CD4-positive, alpha-beta T cell treated with Interleukin-6 at 100 ng/mL for 8 hours (primary cell): ENCODE measurements around the gene MXRA5.
"Not testable (repeated sequence)": the region's sequence is repeated elsewhere in the genome, so short reads cannot be mapped to it uniquely, and the experiment has no call there.

ENCODE experiments used
- DNase-seq: peaks from one replicate; pipeline ENCODE4 v3.0.0-alpha.2; 2020; ENCODE audit warnings: mixed read lengths, low spot score

Gene MXRA5, protein sequence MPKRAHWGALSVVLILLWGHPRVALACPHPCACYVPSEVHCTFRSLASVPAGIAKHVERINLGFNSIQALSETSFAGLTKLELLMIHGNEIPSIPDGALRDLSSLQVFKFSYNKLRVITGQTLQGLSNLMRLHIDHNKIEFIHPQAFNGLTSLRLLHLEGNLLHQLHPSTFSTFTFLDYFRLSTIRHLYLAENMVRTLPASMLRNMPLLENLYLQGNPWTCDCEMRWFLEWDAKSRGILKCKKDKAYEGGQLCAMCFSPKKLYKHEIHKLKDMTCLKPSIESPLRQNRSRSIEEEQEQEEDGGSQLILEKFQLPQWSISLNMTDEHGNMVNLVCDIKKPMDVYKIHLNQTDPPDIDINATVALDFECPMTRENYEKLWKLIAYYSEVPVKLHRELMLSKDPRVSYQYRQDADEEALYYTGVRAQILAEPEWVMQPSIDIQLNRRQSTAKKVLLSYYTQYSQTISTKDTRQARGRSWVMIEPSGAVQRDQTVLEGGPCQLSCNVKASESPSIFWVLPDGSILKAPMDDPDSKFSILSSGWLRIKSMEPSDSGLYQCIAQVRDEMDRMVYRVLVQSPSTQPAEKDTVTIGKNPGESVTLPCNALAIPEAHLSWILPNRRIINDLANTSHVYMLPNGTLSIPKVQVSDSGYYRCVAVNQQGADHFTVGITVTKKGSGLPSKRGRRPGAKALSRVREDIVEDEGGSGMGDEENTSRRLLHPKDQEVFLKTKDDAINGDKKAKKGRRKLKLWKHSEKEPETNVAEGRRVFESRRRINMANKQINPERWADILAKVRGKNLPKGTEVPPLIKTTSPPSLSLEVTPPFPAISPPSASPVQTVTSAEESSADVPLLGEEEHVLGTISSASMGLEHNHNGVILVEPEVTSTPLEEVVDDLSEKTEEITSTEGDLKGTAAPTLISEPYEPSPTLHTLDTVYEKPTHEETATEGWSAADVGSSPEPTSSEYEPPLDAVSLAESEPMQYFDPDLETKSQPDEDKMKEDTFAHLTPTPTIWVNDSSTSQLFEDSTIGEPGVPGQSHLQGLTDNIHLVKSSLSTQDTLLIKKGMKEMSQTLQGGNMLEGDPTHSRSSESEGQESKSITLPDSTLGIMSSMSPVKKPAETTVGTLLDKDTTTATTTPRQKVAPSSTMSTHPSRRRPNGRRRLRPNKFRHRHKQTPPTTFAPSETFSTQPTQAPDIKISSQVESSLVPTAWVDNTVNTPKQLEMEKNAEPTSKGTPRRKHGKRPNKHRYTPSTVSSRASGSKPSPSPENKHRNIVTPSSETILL (N-terminal part only)

DNA sequence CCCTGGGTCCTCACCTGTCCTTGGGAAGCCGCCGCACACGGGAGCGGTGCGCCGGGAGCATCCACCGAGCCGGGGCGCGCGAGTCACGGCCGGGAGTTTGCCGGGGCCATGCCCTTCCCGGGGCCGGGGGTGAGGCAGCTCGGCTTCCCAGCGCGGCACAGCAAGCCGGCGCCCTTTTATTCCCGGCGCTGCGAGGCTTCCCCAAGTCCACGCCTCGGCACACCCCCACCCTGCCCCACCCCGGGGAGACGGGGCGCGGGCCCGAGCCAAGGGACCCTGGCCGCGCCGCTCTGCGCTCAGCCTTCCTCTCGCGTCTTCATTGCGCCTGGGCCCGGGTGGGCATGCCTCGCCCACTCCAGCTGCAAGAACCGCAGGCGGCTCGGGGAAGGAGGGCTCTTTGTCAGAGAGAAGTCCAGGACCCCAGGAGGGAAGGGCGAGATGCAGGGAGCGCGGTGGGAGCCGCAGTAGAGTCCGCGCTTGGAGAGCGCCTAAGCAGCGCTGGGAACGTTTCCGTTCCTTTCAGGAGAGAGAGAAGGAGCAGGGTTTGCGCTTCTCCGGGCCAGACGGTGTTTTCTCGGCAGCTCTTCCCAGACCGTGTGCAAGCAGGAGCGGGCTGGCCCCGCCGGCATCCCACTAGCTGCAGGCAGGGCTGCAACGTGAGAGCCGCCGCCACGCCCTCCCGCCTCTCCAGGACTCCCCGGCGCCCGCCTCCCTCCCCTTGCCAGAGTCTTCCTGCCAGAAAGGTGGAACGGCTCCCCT lies at the start of gene MXRA5:
Gene MXRA5 (minus strand): TSS at position 152 of the 759 bp plus-strand sequence. CDS start 2,819 bp downstream, outside the sequence.
- DNase-seq, result no peak

DNA sequence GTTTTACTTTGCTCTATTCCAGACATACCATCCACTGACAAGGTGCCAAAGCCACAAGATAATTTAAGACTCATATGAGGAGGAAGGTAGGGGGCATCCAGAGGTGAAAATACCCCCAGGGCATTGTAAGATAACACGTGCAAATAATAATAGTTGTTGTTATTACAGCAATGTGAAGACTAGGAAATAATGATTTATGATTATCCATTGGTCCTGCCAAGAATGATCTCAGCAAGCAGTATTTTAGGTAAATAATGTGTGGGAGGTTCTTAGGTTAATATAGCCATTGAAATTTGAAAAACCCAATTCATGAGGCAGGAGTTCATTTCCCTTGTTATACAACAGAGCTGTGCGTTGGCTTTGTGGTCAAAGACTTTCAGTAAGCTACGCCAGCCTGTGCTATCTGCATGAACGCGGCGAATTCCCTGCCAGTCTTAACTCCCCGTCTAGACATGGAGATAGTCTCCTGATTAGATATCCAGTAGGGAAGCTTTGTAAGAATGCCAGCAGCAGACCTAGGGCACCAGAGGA lies 47.2 kb upstream of the MXRA5 start:
- no peak for DNase-seq

- DNase-seq, result no peak
Measured at GRCh38 chrX:3393178-3393577, 46.7 kb upstream of the MXRA5 start.

- no peak for DNase-seq
Measured at GRCh38 chrX:3388457-3388856, 42.0 kb upstream of the MXRA5 start.

- DNase-seq, result no peak
Measured at GRCh38 chrX:3384327-3384726, 37.9 kb upstream of the MXRA5 start.

DNA sequence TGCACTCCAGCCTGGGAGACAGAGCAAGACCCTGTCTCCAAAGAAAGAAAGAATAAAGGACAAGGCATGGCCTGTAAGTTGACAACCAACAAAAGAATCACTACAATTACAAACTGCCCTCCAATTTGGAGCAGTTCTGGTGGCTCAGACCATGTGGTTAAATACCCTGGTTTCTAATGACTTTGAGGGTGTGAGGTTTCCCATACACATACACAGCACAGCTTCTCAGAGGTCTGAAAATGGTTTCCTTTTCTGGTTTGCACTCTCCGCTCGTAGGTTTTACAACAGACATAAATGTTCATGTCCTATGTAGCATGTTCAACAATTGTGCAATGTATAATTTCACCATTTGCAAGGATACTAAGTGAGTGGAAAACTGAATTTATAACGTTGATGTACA lies 34.2 kb upstream of the MXRA5 start:
- no peak for DNase-seq

DNA sequence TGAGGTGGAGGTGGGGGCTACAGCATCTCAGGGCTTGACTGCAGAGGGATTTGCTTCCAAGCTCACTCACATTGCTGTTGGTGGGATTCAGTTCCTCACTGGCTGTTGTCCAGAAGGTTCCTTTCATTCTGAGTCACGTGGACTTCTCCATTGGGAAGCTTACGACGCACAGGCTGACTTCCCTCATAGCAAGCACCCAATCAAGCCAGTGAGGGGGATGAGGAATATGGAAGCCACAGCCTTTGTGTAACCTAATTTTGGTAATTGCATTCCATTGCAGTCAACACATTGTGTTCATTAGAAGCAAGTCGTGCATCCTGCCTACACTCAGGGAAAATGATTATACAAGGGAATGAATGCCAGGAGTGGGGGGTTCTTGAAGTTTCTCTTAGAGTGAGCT lies 32.7 kb upstream of the MXRA5 start:
- DNase-seq, result no peak

DNA sequence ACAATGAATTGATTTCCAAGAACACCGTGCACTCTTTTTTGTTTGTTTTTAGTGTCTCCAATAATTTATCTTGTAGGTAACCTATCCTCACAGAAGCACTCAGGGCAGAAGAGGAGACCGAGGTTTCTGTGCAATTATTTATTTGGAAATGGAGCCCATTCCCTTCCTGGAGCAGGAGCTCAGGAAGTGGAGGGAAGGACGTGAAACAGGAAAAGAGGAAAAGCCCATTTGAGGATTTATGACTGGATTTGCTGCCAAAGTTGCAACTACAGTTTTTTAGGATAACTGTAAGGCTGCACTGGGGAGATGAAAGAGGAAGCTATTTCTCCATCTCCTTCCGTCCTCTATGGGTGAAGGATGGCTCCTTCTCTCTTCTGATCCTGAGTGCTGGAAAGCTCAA lies 31.7 kb upstream of the MXRA5 start:
- no peak for DNase-seq

DNA sequence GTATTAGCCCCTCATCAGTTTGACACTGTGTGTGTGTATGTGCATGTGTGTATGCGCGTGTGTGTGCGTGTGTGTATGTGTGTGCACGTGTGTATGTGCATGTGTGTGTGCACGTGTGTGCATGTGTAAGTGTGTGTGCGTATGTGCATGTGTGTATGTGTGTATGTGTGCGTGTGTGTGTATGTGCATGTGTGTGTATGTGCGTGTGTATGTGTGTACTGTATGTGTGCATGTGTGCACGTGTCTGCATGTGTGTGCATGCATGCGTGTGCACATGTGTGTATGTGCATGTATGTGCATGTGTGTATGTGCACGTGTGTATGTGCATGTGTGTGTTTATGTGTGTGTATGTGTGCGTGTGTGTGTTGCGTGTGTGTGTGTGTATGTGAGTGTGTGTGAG lies 31.1 kb upstream of the MXRA5 start:
- DNase-seq, result no peak

GRCh38 chrX:3375878-3376508 lies 29.5 kb upstream of the MXRA5 start:
- not testable (repeated sequence) for DNase-seq

DNA sequence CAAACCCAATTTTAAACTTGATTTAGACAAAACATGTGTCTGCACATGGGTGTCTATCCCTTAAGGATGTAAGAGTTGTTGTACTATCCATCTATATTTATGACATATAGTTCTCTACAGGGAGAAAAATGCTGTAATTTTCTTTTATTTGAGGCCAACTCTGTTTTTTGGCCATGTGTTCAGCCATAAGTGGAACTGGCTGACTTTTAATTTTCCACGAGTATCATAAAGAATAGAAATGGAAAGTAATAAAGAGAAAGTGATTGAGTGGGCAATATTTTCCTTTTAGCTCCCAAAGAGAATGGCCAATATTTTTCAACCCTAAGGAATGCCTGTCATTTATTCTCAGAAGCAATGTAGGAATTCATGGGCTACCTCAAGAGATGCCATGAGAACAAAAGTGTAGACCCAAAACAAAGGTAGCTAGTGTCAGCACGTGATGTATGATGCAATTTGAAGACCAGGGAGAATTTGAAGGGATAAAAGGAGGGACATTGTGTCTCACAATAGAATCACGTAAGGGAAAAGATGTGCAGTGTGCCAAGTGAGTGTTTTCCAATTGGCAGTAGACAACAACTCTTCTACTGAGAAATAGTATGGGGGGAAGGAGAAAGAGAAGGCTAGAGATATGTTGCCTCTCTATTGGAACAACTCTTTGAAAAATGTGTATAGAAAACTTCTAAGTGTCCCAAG lies 27.8 kb upstream of the MXRA5 start:
- no peak for DNase-seq

- DNase-seq, result no peak
Measured at GRCh38 chrX:3371163-3371562, 24.7 kb upstream of the MXRA5 start.

DNA sequence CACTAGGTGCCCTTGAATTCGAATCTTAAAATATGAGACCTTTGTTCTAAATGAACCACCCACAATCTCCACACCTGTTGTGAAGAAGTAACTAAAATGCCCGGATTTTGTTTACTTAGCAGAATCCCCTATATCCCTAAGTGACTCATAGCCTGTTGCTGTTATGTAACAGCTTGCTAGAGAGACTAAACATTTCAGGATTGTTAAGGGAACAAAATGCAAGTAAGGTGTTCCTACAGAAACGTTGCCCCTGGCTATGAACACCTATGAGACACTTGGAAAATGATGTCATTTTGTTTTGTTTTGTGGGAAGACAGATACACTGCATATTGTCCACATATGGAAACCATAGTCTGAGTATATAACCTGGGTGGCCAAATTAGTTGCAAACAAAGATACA lies 24.2 kb upstream of the MXRA5 start:
- DNase-seq, result no peak

DNA sequence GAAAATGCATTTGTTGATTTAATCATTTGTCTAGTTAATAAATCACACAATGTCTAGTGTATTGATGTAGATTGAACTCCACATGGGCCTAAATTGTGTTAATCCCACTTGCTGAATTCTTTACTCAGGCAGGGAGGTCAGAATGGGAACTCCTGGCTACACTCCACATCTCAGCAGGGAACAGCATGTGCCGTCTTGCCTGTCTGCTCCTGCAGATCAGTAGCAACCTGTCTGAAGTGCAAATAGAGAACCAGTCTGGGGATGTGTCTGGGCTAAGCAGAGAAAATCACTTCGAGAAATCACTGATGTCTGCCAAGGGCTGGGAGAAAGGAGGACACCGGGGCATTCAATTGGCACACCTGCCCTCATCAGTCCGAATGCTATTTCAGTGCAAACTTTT lies 16.5 kb upstream of the MXRA5 start:
- DNase-seq, result no peak

DNA sequence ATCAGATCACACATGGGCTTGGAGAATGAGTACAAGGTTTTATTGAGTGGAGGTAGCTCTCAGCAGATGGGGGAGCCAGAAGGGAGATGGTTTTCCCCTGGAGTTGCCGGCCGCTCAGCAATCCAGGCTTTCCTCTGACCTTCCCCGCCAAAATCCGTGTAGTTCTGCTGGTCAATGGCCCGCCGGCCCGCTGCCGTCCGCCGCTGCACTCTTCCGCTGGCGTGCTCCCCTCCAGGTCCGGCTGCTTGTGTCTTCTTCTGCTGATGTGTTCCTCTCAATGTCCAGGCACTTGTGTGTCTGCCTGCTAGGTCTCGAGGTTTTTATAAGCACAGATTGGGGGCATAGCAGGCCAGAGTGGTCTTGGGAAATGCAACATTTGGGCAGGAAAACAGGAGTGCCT lies 14.4 kb upstream of the MXRA5 start:
- no peak for DNase-seq

- DNase-seq, result not testable (repeated sequence)
Measured at GRCh38 chrX:3352741-3353140, 6.3 kb upstream of the MXRA5 start.

GRCh38 chrX:3351276-3351675 lies 4.8 kb upstream of the MXRA5 start:
- DNase-seq, result no peak

- DNase-seq, result no peak
Measured at GRCh38 chrX:3348191-3348590, 1.7 kb upstream of the MXRA5 start.

DNA sequence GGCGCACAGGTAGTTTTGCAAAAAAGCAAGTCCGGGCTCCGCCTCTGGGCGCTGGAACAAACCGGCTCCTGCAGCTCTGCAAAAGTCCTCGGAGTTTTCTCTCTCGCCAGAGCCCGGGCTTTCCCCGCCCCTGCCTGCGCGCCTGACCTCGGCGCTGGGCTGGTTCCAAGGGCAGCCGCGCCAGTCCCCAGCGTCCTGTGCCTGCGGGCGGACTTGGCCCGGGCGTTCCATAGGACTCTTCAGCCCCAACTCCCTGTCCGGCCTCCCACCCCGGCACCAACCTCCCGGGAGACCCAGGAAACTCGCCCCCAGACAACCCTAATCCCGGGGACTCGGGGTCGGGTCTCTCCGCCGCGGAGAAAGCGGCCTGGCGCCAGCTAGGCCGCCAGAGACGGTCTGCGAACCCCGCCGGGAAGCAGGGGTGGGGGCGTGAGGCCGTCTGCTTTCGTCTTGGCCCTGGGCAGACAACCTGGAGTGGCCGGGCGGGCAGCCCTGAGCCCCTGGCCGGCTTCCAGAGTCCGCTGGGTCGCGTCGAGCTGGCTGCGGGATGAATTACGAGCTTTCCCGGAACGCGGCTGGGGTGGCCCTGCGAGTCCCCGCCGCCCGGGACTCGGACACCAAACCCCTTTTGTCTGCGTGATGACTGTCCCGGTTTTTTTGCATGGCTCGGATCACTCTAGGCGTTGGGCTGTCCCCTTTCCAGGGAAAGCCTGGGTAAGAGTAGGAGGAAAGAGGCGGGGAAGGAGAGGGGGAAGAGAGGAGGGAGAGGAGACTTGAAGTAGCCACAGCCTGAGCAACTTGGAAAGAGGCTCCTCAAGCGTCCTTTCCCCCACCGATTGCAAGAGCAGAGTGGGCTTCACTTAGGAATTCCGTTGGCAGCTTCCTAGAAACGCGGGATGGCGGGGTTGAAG lies 916 bp downstream of the MXRA5 start:
- DNase-seq, result no peak
